Measurements from ENCODE around the gene OR2T6. TPM values are rescaled to one million over a fixed set of nuclear protein-coding genes. Genes with fewer than 3 reads are reported as not detected.

The OR2T6 gene
- not detected in 2 replicates for total RNA-seq
- polyA plus RNA-seq: not detected in 2 replicates

GRCh38 chr1:248375446-248375845, at the start of gene OR2T6:
OR2T6 (plus strand) TSS chr1:248375746; CDS start chr1:248387609, 11,863 bp downstream.
- Histone ChIP-seq H3K4me2 (no peak within 1 kb of the TSS), H3K36me3 (replicated peaks; ENCODE audit: insufficient read depth, low read depth) (no peaks in the 10 kb centered on the region), H3K27me3 (no peaks in the 10 kb centered on the region), H2AFZ (no peak within 1 kb of the TSS), H3K9me2 (replicated peaks; ENCODE audit: insufficient read depth) (no peaks in the 10 kb centered on the region), H4K20me1 (ENCODE audit: insufficient read depth, poor library complexity, severe bottlenecking) (no peaks in the 10 kb centered on the region), H3K4me3 (no peak within 1 kb of the TSS), H3K4me1 (ENCODE audit: insufficient read depth) (no peaks in the 10 kb centered on the region), H3K79me2 (no peaks in the 10 kb centered on the region), H3K9me3 (ENCODE audit: low read depth) (peaks cover 3% of the 10 kb centered on the region), H3K27ac (no peak within 1 kb of the TSS)
- TF ChIP-seq CTCF (IDR thresholded peaks at IDR 0.05; ENCODE audit: poor library complexity): no peak
- no peak for TF ChIP-seq EZH2 (IDR thresholded peaks at IDR 0.05; ENCODE audit: borderline replicate concordance)
- TF ChIP-seq EZH2phosphoT487 (IDR thresholded peaks at IDR 0.05; ENCODE audit: low read depth, severe bottlenecking, unreplicated experiment): no peak
- DNase-seq (ENCODE audit: low spot score): no peak

- 28% methylated on average over 3 of the region's 3 CpGs for WGBS (ENCODE audit: low lambda C conversion rate, missing lambda C conversion rate)
- no peaks in the 10 kb centered on the region for H3K9me3 ChIP-seq (ENCODE audit: low read depth)
- H3K4me1 ChIP-seq (ENCODE audit: insufficient read depth): no peaks in the 10 kb centered on the region
- no peak overlapping the region for H3K4me3 ChIP-seq
- H3K27ac ChIP-seq: no peak overlapping the region
- H4K20me1 ChIP-seq (ENCODE audit: insufficient read depth, poor library complexity, severe bottlenecking): no peaks in the 10 kb centered on the region
- H3K36me3 ChIP-seq (replicated peaks; ENCODE audit: insufficient read depth, low read depth): no peaks in the 10 kb centered on the region
- no peaks in the 10 kb centered on the region for H3K79me2 ChIP-seq
- H3K9me2 ChIP-seq (replicated peaks; ENCODE audit: insufficient read depth): no peaks in the 10 kb centered on the region
- H3K4me2 ChIP-seq: no peak overlapping the region
- no peak for DNase-seq (ENCODE audit: low spot score)
- TF ChIP-seq CTCF (IDR thresholded peaks at IDR 0.05; ENCODE audit: poor library complexity) (no peak), EZH2 (IDR thresholded peaks at IDR 0.05; ENCODE audit: borderline replicate concordance) (no peak), EZH2phosphoT487 (IDR thresholded peaks at IDR 0.05; ENCODE audit: low read depth, severe bottlenecking, unreplicated experiment) (no peak)
- no peaks in the 10 kb centered on the region for H3K27me3 ChIP-seq
- H2AFZ ChIP-seq: no peak overlapping the region
These were observed 32.1 kb upstream of the OR2T6 start for GRCh38 chr1:248343451-248343850.

GRCh38 chr1:248348475-248348874, 27.1 kb upstream of the OR2T6 start, which contains the start of gene OR14C36:
OR14C36 (plus strand) TSS chr1:248348775; CDS start chr1:248348775, 0 bp downstream.
- H3K9me2 ChIP-seq (replicated peaks; ENCODE audit: insufficient read depth): no peaks in the 10 kb centered on the region
- no peaks in the 10 kb centered on the region for H3K4me1 ChIP-seq (ENCODE audit: insufficient read depth)
- WGBS (ENCODE audit: low lambda C conversion rate, missing lambda C conversion rate): 54% methylated on average over 4 of the region's 4 CpGs
- TF ChIP-seq EZH2phosphoT487 (IDR thresholded peaks at IDR 0.05; ENCODE audit: low read depth, severe bottlenecking, unreplicated experiment): no peak
- TF ChIP-seq CTCF (IDR thresholded peaks at IDR 0.05; ENCODE audit: poor library complexity): no peak
- TF ChIP-seq EZH2 (IDR thresholded peaks at IDR 0.05; ENCODE audit: borderline replicate concordance): no peak
- no peak within 1 kb of the TSS for H3K4me2 ChIP-seq
- H3K27me3 ChIP-seq: no peaks in the 10 kb centered on the region
- peaks cover 8% of the 10 kb centered on the region for H3K9me3 ChIP-seq (ENCODE audit: low read depth)
- H3K27ac ChIP-seq: no peak within 1 kb of the TSS
- no peak within 1 kb of the TSS for H3K4me3 ChIP-seq
- DNase-seq (ENCODE audit: low spot score): no peak
- H4K20me1 ChIP-seq (ENCODE audit: insufficient read depth, poor library complexity, severe bottlenecking): no peaks in the 10 kb centered on the region
- H3K79me2 ChIP-seq: no peaks in the 10 kb centered on the region
- no peaks in the 10 kb centered on the region for H3K36me3 ChIP-seq (replicated peaks; ENCODE audit: insufficient read depth, low read depth)
- H2AFZ ChIP-seq: no peak within 1 kb of the TSS

GRCh38 chr1:248359415-248359814, 16.1 kb upstream of the OR2T6 start:
- H3K4me1 ChIP-seq (ENCODE audit: insufficient read depth): no peaks in the 10 kb centered on the region
- no peaks in the 10 kb centered on the region for H3K79me2 ChIP-seq
- no peak for DNase-seq (ENCODE audit: low spot score)
- no peak overlapping the region for H3K27ac ChIP-seq
- H3K9me2 ChIP-seq (replicated peaks; ENCODE audit: insufficient read depth): no peaks in the 10 kb centered on the region
- H4K20me1 ChIP-seq (ENCODE audit: insufficient read depth, poor library complexity, severe bottlenecking): no peaks in the 10 kb centered on the region
- H3K36me3 ChIP-seq (replicated peaks; ENCODE audit: insufficient read depth, low read depth): no peaks in the 10 kb centered on the region
- H3K4me2 ChIP-seq: no peak overlapping the region
- no peaks in the 10 kb centered on the region for H3K27me3 ChIP-seq
- TF ChIP-seq EZH2 (IDR thresholded peaks at IDR 0.05; ENCODE audit: borderline replicate concordance): no peak
- TF ChIP-seq EZH2phosphoT487 (IDR thresholded peaks at IDR 0.05; ENCODE audit: low read depth, severe bottlenecking, unreplicated experiment): no peak
- TF ChIP-seq CTCF (IDR thresholded peaks at IDR 0.05; ENCODE audit: poor library complexity): no peak
- H3K4me3 ChIP-seq: no peak overlapping the region
- no peak overlapping the region for H2AFZ ChIP-seq
- 40% methylated on average over 3 of the region's 3 CpGs for WGBS (ENCODE audit: low lambda C conversion rate, missing lambda C conversion rate)
- no peaks in the 10 kb centered on the region for H3K9me3 ChIP-seq (ENCODE audit: low read depth)

Data from hepatocyte (in vitro differentiated cells).